Esophagus (tissue), 2 donors: Measurements from ENCODE around the gene ITGB3. TPM values are rescaled to one million over a fixed set of nuclear protein-coding genes. Genes with fewer than 3 reads are reported as not detected.

ENCODE experiments used
- H3K27ac ChIP-seq, 2 donors: one replicate each; pipeline ENCODE4 v1.5.1; 2013; ENCODE audit warnings: low read depth in 2 of 2, mild to moderate bottlenecking in 2 of 2, inconsistent platforms in 1 of 2, low read length in 1 of 2, moderate library complexity in 1 of 2
- H3K27me3 ChIP-seq, 2 donors: one replicate each; pipeline ENCODE4 v1.6.1; 2013; ENCODE audit warnings: low read length in 2 of 2, control low read depth in 1 of 2, mild to moderate bottlenecking in 1 of 2; ENCODE audit not compliant: insufficient read depth in 2 of 2, control insufficient read depth in 1 of 2
- H3K36me3 ChIP-seq, 2 donors: one replicate each; pipeline ENCODE4 v1.6.1; 2013; ENCODE audit warnings: low read length in 1 of 2; ENCODE audit not compliant: control insufficient read depth in 2 of 2, insufficient read depth in 2 of 2
- H3K4me1 ChIP-seq, 2 donors: one replicate each; pipeline ENCODE4 v1.6.1; 2013; ENCODE audit warnings: low read length in 1 of 2; ENCODE audit not compliant: control insufficient read depth in 2 of 2, insufficient read depth in 2 of 2
- H3K4me3 ChIP-seq, 2 donors: one replicate each; pipeline ENCODE4 v1.5.1; 2013; ENCODE audit warnings: low read length in 2 of 2, mild to moderate bottlenecking in 2 of 2, low read depth in 1 of 2, moderate library complexity in 1 of 2
- H3K9me3 ChIP-seq, 2 donors: one replicate each; pipeline ENCODE4 v1.6.1; 2013; ENCODE audit warnings: mild to moderate bottlenecking in 2 of 2, low read depth in 1 of 2, low read length in 1 of 2, moderate library complexity in 1 of 2; ENCODE audit not compliant: control insufficient read depth in 2 of 2, insufficient read depth in 1 of 2
- whole genome bisulfite sequencing, 2 donors: extraction: QIAGEN DNeasy Blood & Tissue Kit; methylation state at CpG; one replicate each; pipeline ENCODE4 v1.1.7; 2013; 5-methylcytosine and 5-hydroxymethylcytosine counted together
- polyA plus RNA-seq, 2 donors: library from polyadenylated mRNA; stranded (reverse); fragments of 200-250 nt; gene quantifications; one replicate each; pipeline ENCODE4 v1.2.3, GENCODE V29; 2013
- donor health status: healthy with polysubstance abuse.
- donor health status: Bipolar disorder and iron deficiency.

The ITGB3 gene
- polyA plus RNA-seq, 2 donors, result 0.71 to 1.0 TPM

DNA sequence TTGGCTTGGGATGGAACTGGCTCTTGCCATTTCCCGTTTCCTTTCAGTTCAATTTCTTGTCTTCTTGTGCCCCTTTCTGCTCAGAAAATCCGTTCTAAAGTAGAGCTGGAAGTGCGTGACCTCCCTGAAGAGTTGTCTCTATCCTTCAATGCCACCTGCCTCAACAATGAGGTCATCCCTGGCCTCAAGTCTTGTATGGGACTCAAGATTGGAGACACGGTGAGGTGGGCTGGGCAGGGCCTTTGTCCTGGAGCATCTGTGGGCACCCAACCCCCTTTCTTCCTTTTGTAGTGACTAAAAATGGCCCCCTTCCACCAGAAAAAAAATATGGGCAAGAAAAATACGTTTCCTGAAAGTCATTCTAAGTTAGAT lies 37.2 kb downstream of the ITGB3 start:
- Histone ChIP-seq H3K36me3 (peaks cover 0 to 3% of the 10 kb centered on the region in 2 donors), H3K9me3 (no peaks in the 10 kb centered on the region), H3K27me3 (no peaks in the 10 kb centered on the region), H3K4me1 (peaks cover 0 to 4% of the 10 kb centered on the region in 2 donors), H3K4me3 (no peak overlapping the region), H3K27ac (no peak overlapping the region)
- WGBS, 2 donors, result 67 to 77% methylated on average over 5 of the region's 5 CpGs

DNA sequence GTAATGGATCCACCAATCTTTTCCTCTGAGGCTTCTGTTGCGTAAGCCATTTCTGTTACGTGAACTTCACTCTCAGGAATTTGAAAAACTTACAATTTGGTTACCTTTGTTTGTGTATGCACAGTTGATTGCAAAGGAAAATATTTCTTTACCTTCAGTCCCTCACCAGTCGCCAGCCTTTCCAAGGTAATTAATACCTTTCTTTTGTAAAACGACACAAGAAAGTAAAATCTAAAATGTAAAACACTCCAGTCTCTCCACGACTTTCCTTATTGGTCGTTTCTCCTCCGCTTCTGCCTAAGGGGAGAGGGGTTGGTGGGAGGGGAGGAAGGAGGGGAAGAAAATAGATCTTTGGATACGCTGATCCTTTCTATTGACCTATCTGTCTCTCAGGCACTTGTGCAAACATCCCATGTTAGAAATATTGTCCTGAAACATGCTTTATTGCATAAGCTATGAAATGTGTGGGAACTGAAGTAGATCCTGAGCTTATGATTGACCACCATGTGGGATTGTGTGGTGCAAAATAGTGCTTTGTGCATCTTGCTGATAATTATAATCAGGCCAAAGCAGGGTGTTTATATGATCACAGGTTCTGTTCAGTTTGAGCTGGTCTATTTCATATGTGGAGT lies 37.7 kb downstream of the ITGB3 start:
- H3K27me3 ChIP-seq, result no peaks in the 10 kb centered on the region
- no peak overlapping the region for H3K4me3 ChIP-seq
- 62 to 71% methylated on average over 8 of the region's 8 CpGs for WGBS, 2 donors
- peaks cover 0 to 3% of the 10 kb centered on the region in 2 donors for H3K36me3 ChIP-seq
- peaks cover 0 to 4% of the 10 kb centered on the region in 2 donors for H3K4me1 ChIP-seq
- no peak overlapping the region for H3K27ac ChIP-seq
- no peaks in the 10 kb centered on the region for H3K9me3 ChIP-seq

DNA sequence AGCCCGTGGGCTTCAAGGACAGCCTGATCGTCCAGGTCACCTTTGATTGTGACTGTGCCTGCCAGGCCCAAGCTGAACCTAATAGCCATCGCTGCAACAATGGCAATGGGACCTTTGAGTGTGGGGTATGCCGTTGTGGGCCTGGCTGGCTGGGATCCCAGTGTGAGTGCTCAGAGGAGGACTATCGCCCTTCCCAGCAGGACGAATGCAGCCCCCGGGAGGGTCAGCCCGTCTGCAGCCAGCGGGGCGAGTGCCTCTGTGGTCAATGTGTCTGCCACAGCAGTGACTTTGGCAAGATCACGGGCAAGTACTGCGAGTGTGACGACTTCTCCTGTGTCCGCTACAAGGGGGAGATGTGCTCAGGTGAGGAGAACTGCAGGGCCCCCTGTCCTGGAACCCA lies 38.6 kb downstream of the ITGB3 start:
- Histone ChIP-seq H3K36me3 (peaks cover 0 to 3% of the 10 kb centered on the region in 2 donors), H3K9me3 (no peaks in the 10 kb centered on the region), H3K27me3 (no peaks in the 10 kb centered on the region), H3K4me1 (peaks cover 0 to 4% of the 10 kb centered on the region in 2 donors), H3K4me3 (no peak overlapping the region), H3K27ac (no peak overlapping the region)
- WGBS, 2 donors, result 93 to 95% methylated on average over 14 of the region's 14 CpGs

DNA sequence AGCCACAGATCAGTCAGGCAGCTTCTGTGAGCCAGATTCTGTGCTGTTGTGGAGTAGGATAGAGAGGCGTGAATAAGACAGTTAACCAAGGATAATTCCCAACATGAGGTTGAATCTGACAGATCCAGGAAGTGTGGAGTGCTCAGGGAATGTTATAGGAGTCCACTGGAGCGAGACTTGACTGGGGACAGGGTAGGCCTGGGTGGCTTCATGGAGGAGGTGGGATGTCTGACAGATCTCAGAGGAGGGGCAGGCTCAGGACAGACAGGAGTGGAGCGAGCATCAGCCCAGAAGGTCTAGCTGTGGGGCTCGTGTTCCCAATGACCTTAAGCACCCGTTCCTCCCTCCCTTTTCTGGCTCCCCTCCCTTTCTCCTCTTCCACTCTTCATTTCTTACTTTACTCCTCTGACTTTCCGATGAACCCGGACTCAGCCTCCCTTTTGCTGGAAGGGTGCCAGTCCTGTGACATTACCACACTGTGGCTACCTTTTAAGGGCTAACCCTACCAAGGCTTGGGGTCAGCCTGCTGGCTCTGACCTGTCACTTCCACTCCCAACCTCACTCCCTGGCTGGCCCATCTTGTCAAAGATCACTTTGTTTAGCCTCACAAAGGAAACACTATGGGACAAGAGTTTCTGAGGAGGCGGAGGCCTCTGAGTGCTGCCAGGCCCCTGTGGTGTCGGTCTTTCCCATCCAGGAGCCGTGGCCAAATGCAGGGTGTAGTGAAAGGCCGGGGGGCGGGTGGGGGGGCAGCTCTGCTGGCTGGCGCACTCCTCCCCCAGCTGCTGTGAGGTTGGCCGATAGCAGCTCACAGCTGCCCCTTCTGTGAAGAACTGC lies 41.6 kb downstream of the ITGB3 start:
- 78 to 83% methylated on average over 14 of the region's 14 CpGs for WGBS, 2 donors
- no peak overlapping the region for H3K4me3 ChIP-seq
- no peak overlapping the region for H3K27ac ChIP-seq
- H3K4me1 ChIP-seq, result peaks cover 0 to 4% of the 10 kb centered on the region in 2 donors
- H3K36me3 ChIP-seq, result peaks cover 0 to 3% of the 10 kb centered on the region in 2 donors
- no peaks in the 10 kb centered on the region for H3K27me3 ChIP-seq
- H3K9me3 ChIP-seq, result no peaks in the 10 kb centered on the region

DNA sequence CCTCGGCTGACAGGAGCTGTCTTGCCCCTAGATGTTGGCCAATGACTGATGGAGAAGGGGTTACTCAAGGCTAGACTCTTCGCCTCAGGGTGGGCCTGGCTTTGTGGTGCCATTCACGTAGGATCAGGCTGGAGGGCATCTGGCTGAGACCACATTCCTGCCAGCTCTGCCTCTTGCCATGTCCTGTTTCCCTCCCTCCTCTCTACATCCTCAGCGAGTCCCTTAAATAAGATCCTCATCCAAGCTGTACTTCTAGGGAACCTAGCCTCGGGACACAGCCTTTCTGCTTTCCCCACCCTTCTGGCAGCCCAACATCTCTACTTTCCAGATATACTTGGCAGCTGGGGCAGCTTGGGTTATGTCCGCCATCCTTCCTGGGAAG lies 42.2 kb downstream of the ITGB3 start:
- 55 to 71% methylated on average over 6 of the region's 6 CpGs for WGBS, 2 donors
- no peaks in the 10 kb centered on the region for H3K27me3 ChIP-seq
- peaks cover 0 to 4% of the 10 kb centered on the region in 2 donors for H3K4me1 ChIP-seq
- H3K27ac ChIP-seq, result no peak overlapping the region
- H3K9me3 ChIP-seq, result no peaks in the 10 kb centered on the region
- H3K4me3 ChIP-seq, result no peak overlapping the region
- peaks cover 0 to under 1% of the 10 kb centered on the region in 2 donors for H3K36me3 ChIP-seq

DNA sequence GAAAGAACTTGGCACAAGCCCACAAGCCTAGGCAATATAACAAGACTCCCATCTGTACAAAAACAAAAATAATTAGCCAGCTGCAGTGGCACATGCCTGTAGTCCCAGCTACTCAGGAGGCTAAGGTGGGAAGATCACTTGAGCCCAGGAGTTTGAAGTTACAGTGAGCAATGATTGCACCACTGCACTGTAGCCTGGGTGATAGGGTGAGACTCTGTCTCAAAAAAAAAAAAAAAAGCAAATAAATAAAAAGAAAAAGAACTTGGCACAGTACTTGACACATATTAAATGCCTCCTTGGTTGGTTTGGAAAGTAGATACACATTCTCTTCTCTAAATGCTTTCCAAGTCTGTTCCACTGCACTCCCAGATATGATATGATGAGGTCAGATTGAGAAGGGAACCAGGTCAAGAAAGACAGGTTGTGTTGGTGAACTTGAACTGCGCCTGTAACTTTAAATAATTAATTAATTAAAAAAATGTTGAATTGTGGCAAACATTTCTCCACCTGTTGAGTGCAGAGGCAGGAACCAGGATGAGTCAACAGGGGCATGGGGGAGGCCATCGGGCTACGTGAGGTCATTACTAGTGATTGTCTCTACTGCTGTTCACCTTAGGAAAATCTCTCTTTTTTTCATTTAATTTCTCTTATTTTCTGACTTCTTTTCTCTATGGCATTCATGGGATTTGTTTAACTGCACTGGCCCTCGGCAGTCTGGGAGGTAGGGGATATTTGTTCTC lies 44.2 kb downstream of the ITGB3 start:
- Histone ChIP-seq H3K27me3 (no peaks in the 10 kb centered on the region), H3K36me3 (no peaks in the 10 kb centered on the region), H3K9me3 (no peaks in the 10 kb centered on the region), H3K4me3 (no peak overlapping the region), H3K27ac (no peak overlapping the region), H3K4me1 (peaks cover 0 to 4% of the 10 kb centered on the region in 2 donors)
- 90% methylated on average over 4 of the region's 4 CpGs for WGBS, 2 donors

DNA sequence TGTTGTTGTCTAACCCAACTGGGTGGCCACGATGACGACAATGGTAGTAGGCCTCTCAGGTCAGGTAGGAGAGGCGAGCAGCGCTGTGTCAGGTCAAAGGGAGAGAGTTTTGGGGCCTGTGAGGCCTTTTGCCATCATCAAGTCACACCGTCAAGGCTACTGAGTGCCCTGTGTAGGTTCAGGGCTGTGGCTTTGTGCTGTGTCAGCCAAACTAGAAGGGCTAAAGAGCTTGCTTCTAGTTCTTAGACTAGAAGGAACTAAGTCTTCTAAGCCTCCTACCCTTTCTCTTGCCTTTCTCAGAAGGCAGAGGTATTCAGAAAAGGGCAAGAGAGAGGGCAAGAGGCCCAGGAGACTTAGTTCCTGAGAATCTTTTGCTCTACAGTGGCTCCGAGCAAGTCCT lies 45.1 kb downstream of the ITGB3 start:
- peaks cover 0 to 4% of the 10 kb centered on the region in 2 donors for H3K4me1 ChIP-seq
- no peaks in the 10 kb centered on the region for H3K36me3 ChIP-seq
- H3K27me3 ChIP-seq, result no peaks in the 10 kb centered on the region
- 94 to 96% methylated on average over 6 of the region's 6 CpGs for WGBS, 2 donors
- H3K27ac ChIP-seq, result no peak overlapping the region
- no peak overlapping the region for H3K4me3 ChIP-seq
- no peaks in the 10 kb centered on the region for H3K9me3 ChIP-seq

DNA sequence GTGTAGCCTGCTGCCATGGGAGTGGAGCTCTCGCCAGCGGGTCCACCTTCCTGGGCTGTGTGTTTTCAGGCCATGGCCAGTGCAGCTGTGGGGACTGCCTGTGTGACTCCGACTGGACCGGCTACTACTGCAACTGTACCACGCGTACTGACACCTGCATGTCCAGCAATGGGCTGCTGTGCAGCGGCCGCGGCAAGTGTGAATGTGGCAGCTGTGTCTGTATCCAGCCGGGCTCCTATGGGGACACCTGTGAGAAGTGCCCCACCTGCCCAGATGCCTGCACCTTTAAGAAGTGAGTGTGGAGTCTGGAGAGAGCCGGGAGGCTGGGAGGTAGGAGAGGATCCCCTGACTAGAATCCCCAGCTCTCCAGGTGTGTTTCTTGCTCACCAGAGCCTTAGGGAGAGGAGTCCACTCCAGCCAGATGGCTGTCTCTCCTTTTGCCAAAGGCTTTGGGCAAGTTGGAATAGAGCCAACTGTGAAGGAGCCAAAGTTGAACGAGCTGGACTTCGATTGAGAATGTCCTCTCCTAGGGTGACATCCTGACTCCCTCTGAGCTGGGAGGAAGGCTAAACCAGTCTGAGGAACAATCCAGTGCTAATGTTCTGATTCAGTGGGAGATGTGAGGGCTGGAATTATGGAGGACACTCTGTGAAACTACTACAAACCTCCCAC lies 45.7 kb downstream of the ITGB3 start:
- Histone ChIP-seq H3K4me1 (peaks cover 0 to 4% of the 10 kb centered on the region in 2 donors), H3K4me3 (no peak overlapping the region), H3K27ac (no peak overlapping the region), H3K9me3 (no peaks in the 10 kb centered on the region), H3K36me3 (no peaks in the 10 kb centered on the region), H3K27me3 (no peaks in the 10 kb centered on the region)
- 82 to 84% methylated on average over 13 of the region's 13 CpGs for WGBS, 2 donors

DNA sequence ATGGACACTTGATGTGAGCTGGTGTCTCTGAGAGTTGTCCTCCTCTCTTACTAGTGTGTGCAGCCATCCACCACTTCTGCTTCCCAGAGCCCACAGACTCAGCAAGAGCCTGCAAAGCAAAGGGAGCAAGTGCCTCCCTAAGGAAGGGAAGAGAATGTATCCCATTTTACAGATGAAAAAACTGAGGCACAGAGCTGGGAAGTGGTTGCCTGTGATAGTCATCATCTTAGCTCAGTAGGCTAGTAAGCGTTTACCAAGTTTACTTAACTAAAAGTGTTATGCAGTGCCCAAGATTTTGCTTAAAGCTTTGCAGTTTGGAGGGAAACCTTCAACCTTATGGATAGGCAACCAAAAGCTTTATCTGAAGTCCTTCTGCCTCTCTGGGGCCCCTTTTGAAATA lies 47.1 kb downstream of the ITGB3 start:
- no peaks in the 10 kb centered on the region for H3K27me3 ChIP-seq
- H3K27ac ChIP-seq, result no peak overlapping the region
- H3K4me1 ChIP-seq, result no peaks in the 10 kb centered on the region
- no peaks in the 10 kb centered on the region for H3K36me3 ChIP-seq
- no peaks in the 10 kb centered on the region for H3K9me3 ChIP-seq
- 86 to 93% methylated on average over 1 of the region's 1 CpG for WGBS, 2 donors
- no peak overlapping the region for H3K4me3 ChIP-seq
